HCT116 (cell line): ENCODE results near the gene SYCP2. TPM values are rescaled to one million over a fixed set of nuclear protein-coding genes. Genes with fewer than 3 reads are reported as not detected.

Experiments
- ATAC-seq: fragments of 200-7000 bp; cut with Tn5 transposase; 2 replicates; pipeline ENCODE4 v1.9.1; 2020; ENCODE audit warnings: mild to moderate bottlenecking, moderate library complexity
- BruUV-seq: library from RNA; stranded (reverse); fragments of 400-500 nt; replicated peaks from 2 replicates; lab custom pipeline; 2021; lab: Mats Ljungman, UMichigan
- CTCF ChIA-PET: fragments of 300-600 bp; sonication (Branson Sonifier 250); formaldehyde crosslinking; loops from one replicate; lab custom pipeline; 2021; ENCODE audit warnings: antibody characterized with exemption; lab: Charles Lee
- POLR2A ChIA-PET: fragments of 300-600, 350-600 bp; sonication (Branson Sonifier 250); formaldehyde crosslinking; loops from one replicate; lab custom pipeline; 2021; ENCODE audit warnings: antibody characterized with exemption; lab: Charles Lee
- RAD21 ChIA-PET, 2 experiments: fragments of 300-600 bp; sonication (Branson Sonifier 250); formaldehyde crosslinking; loops; one replicate each; lab custom pipeline; 2023; ENCODE audit warnings: low total read pairs in 2 of 2; ENCODE audit not compliant: uncharacterized antibody in 2 of 2, unreplicated experiment in 2 of 2, low non-redundant PET in 1 of 2; lab: Charles Lee
- DNase-seq: peaks from one replicate; pipeline ENCODE4 v3.0.0-alpha.2; 2010; ENCODE audit warnings: low read depth, low spot score
- H2AFZ ChIP-seq: fragments of 200-600 bp; shearing (Covaris generic), sonication (generic); 2 replicates; pipeline ENCODE4 v1.6.1; 2017; ENCODE audit warnings: low read depth, mixed run types, mixed read lengths, antibody characterized with exemption, low read length; ENCODE audit not compliant: poor library complexity, severe bottlenecking
- H3K27ac ChIP-seq: 2 replicates; pipeline ENCODE4 v1.5.1; 2012; ENCODE audit warnings: low read depth, low read length
- H3K27me3 ChIP-seq: fragments of 200-600 bp; sonication (generic); 2 replicates; pipeline ENCODE4 v1.6.1; 2016; ENCODE audit warnings: mixed run types, low read length, mixed read lengths; ENCODE audit not compliant: insufficient read depth
- H3K36me3 ChIP-seq, 2 experiments: fragments of 200-500 bp in 1 of 2; fragments of 200-600 bp in 1 of 2; sonication (Bioruptor generic) in 1 of 2; sonication (generic) in 1 of 2; 2 replicates each; pipeline versions ENCODE4 v1.5.1 to v1.6.1; 2014 to 2016; ENCODE audit warnings: low read length in 2 of 2, inconsistent platforms in 1 of 2, mixed read lengths in 1 of 2, mixed run types in 1 of 2; ENCODE audit not compliant: insufficient read depth in 2 of 2, control insufficient read depth in 1 of 2
- H3K4me1 ChIP-seq, 2 experiments: fragments of 200-600 bp in 1 of 2; sonication (generic) in 1 of 2; 2 replicates each; pipeline versions ENCODE4 v1.5.1 to v1.6.1; 2012 to 2017; ENCODE audit warnings: low read length in 2 of 2, inconsistent platforms in 1 of 2, mild to moderate bottlenecking in 1 of 2, mixed read lengths in 1 of 2, mixed run types in 1 of 2, moderate library complexity in 1 of 2; ENCODE audit not compliant: insufficient read depth in 2 of 2, control insufficient read depth in 1 of 2
- H3K4me2 ChIP-seq: fragments of 200-600 bp; sonication (generic); 2 replicates; pipeline ENCODE4 v1.6.1; 2017; ENCODE audit warnings: mixed run types, low read length, mixed read lengths
- H3K4me3 ChIP-seq, 2 experiments: fragments of 200-600 bp in 1 of 2; sonication (generic) in 1 of 2; replicated peaks in 1 of 2; 2 replicates each; pipeline ENCODE4 v1.5.1; 2011 to 2016; ENCODE audit warnings: low read length in 2 of 2, control low read depth in 1 of 2, low read depth in 1 of 2, mild to moderate bottlenecking in 1 of 2, mixed read lengths in 1 of 2, mixed run types in 1 of 2
- H3K79me2 ChIP-seq: fragments of 200-600 bp; sonication (generic); 2 replicates; pipeline ENCODE4 v1.6.1; 2017; ENCODE audit warnings: mild to moderate bottlenecking, mixed run types, low read length, moderate library complexity, mixed read lengths; ENCODE audit not compliant: insufficient read depth
- H3K9ac ChIP-seq: fragments of 200-600 bp; sonication (generic); 2 replicates; pipeline ENCODE4 v1.6.1; 2016; ENCODE audit warnings: low read length, mixed read lengths
- H3K9me2 ChIP-seq: fragments of 200-600 bp; sonication (generic), shearing (Covaris generic); 2 replicates; pipeline ENCODE4 v1.6.1; 2017; ENCODE audit warnings: mixed run types, mild to moderate bottlenecking, moderate library complexity; ENCODE audit not compliant: insufficient read depth
- H3K9me3 ChIP-seq, 2 experiments: fragments of 200-500 bp in 1 of 2; fragments of 200-600 bp in 1 of 2; sonication (Bioruptor generic) in 1 of 2; sonication (generic) in 1 of 2; 2 replicates each; pipeline ENCODE4 v1.6.1; 2014 to 2017; ENCODE audit warnings: low read length in 2 of 2, mixed read lengths in 2 of 2, inconsistent platforms in 1 of 2, low read depth in 1 of 2, mild to moderate bottlenecking in 1 of 2, mixed run types in 1 of 2, moderate library complexity in 1 of 2; ENCODE audit not compliant: control insufficient read depth in 1 of 2, insufficient read depth in 1 of 2
- H4K20me1 ChIP-seq: fragments of 200-600 bp; sonication (generic), shearing (Covaris generic); 2 replicates; pipeline ENCODE4 v1.6.1; 2017; ENCODE audit warnings: mixed run types, mild to moderate bottlenecking, moderate library complexity; ENCODE audit not compliant: insufficient read depth
- CEBPB ChIP-seq: IDR thresholded peaks from 2 replicates; pipeline ENCODE4 v1.6.1; 2012; ENCODE audit warnings: low read depth
- EGR1 ChIP-seq: IDR thresholded peaks from 2 replicates; pipeline ENCODE4 v1.6.1; 2012; ENCODE audit warnings: low read depth
- EZH2 ChIP-seq: fragments of 200-600 bp; sonication (generic); IDR thresholded peaks from 2 replicates; pipeline ENCODE4 v1.6.1; 2017; ENCODE audit warnings: antibody characterized with exemption, mixed run types
- FOSL1 ChIP-seq: IDR thresholded peaks from 2 replicates; pipeline ENCODE4 v1.6.1; 2012; ENCODE audit warnings: low read depth
- POLR2A ChIP-seq: IDR thresholded peaks from 2 replicates; pipeline ENCODE4 v1.7.0; 2011; ENCODE audit warnings: borderline replicate concordance; ENCODE audit not compliant: insufficient read depth, insufficient read length; ENCODE audit errors: extremely low read depth
- POLR2AphosphoS5 ChIP-seq: IDR thresholded peaks from 2 replicates; pipeline ENCODE4 v1.6.1; 2011; ENCODE audit warnings: mild to moderate bottlenecking, low read depth, low read length, moderate library complexity
- RAD21 ChIP-seq: IDR thresholded peaks from 2 replicates; pipeline ENCODE4 v1.6.1; 2012; ENCODE audit warnings: low read depth, mild to moderate bottlenecking
- SIN3A ChIP-seq: IDR thresholded peaks from 2 replicates; pipeline ENCODE4 v1.6.1; 2012; ENCODE audit warnings: low read depth
- SP1 ChIP-seq: IDR thresholded peaks from 2 replicates; pipeline ENCODE4 v1.6.1; 2012; ENCODE audit warnings: low read depth
- SRF ChIP-seq: IDR thresholded peaks from 2 replicates; pipeline ENCODE4 v1.6.1; 2012; ENCODE audit warnings: low read depth
- TCF7L2 ChIP-seq: IDR thresholded peaks from 2 replicates; pipeline ENCODE4 v1.7.0; 2011; ENCODE audit warnings: borderline replicate concordance, inconsistent platforms; ENCODE audit not compliant: insufficient read depth, insufficient read length; ENCODE audit errors: extremely low read depth
- YY1 ChIP-seq: IDR thresholded peaks from 2 replicates; pipeline ENCODE4 v1.6.1; 2011; ENCODE audit warnings: low read length, low read depth, moderate library complexity, mild to moderate bottlenecking; ENCODE audit not compliant: insufficient replicate concordance; ENCODE audit errors: extremely low read depth
- ZFX ChIP-seq: fragments of 450-650 bp; IDR thresholded peaks from 2 replicates; pipeline ENCODE4 v1.6.1; 2017
- ZNF274 ChIP-seq: fragments of 200-500 bp; sonication (Bioruptor generic); IDR thresholded peaks from 2 replicates; pipeline ENCODE4 v1.6.1; 2014; ENCODE audit warnings: mild to moderate bottlenecking, low read depth, low read length, inconsistent platforms
- intact Hi-C: fragments of 100-400 bp; cut with micrococcal nuclease; formaldehyde crosslinking; loops from 2 replicates; pipeline ENCODE4 v1.10.0; 2022
- total RNA-seq: library from RNA; stranded (reverse); gene quantifications from one replicate; pipeline ENCODE4 v1.2.1, GENCODE V29; 2021; ENCODE audit not compliant: unreplicated experiment
- TF ChIP-seq, protein P1 (sequence below): IDR thresholded peaks from 2 replicates; pipeline ENCODE4 v1.6.1; 2012
- TF ChIP-seq, protein P2 (sequence below), 3 experiments: fragments of 200-600 bp in 1 of 3; sonication (generic) in 1 of 3; IDR thresholded peaks in 2 of 3; conservative IDR thresholded peaks in 1 of 3; 2 replicates each; pipeline ENCODE4 v1.5.1; 2012 to 2017; ENCODE audit warnings: low read depth in 2 of 3, low read length in 2 of 3, antibody characterized with exemption in 1 of 3, borderline replicate concordance in 1 of 3, control low read depth in 1 of 3, mild to moderate bottlenecking in 1 of 3, mixed read lengths in 1 of 3, mixed run types in 1 of 3, moderate library complexity in 1 of 3; ENCODE audit not compliant: insufficient read depth in 1 of 3
- TF ChIP-seq, protein P3 (sequence below): IDR thresholded peaks from 2 replicates; pipeline ENCODE4 v1.6.1; 2012

The SYCP2 gene
- total RNA-seq, 1 experiment from 2014 or later = 0.59 TPM

DNA sequence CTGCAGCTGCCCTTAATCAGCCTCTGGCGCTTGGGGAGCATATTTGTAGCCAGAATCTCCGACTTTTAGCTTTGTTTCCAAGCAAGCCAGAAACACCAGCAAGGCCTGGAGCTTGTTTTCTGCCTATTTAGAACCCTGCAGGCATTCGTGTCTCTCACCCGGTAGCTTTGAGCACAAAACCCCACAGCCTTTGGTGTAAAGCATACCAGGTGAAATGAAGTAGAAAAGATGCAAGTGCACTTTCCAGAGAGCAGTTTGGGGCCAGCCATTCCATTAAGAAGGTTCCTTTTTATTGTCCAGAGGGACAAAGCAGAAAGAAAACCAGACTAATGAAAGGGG, 7.5 kb upstream of the SYCP2 start:
- peak overlapping the region; percentile 82 for H3K9ac ChIP-seq
- ChIA-PET POLR2A (interaction anchor here (1.1 to 1.2 kb wide), 3 partner anchors 12 to 77 kb away, joined by 3 to 9 read pairs (median 3); no protein-coding TSS in a partner anchor), RAD21 (no interaction called here)
- peaks cover 0 to 9% of the 10 kb centered on the region in 2 experiments; a peak in 2 of 4 replicates for H3K4me1 ChIP-seq
- intact Hi-C loops = no loop called here
- H3K4me3 ChIP-seq = peak overlapping the region; percentile 77 to 82
- H4K20me1 ChIP-seq = no peaks in the 10 kb centered on the region
- H3K4me2 ChIP-seq = peak overlapping the region; percentile 91
- no peak for TF ChIP-seq TCF7L2
- TF ChIP-seq, protein P1, sequence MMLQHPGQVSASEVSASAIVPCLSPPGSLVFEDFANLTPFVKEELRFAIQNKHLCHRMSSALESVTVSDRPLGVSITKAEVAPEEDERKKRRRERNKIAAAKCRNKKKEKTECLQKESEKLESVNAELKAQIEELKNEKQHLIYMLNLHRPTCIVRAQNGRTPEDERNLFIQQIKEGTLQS = no peak
- TF ChIP-seq POLR2AphosphoS5 = no peak
- TF ChIP-seq EGR1 = no peak
- TF ChIP-seq ZNF274 = no peak
- no peak for TF ChIP-seq FOSL1
- TF ChIP-seq EZH2 = no peak
- no peak for TF ChIP-seq YY1
- no peak for TF ChIP-seq POLR2A
- TF ChIP-seq SIN3A = no peak; the same call in 1 of the 2 replicates
- TF ChIP-seq SP1 = no peak
- TF ChIP-seq, protein P2, sequence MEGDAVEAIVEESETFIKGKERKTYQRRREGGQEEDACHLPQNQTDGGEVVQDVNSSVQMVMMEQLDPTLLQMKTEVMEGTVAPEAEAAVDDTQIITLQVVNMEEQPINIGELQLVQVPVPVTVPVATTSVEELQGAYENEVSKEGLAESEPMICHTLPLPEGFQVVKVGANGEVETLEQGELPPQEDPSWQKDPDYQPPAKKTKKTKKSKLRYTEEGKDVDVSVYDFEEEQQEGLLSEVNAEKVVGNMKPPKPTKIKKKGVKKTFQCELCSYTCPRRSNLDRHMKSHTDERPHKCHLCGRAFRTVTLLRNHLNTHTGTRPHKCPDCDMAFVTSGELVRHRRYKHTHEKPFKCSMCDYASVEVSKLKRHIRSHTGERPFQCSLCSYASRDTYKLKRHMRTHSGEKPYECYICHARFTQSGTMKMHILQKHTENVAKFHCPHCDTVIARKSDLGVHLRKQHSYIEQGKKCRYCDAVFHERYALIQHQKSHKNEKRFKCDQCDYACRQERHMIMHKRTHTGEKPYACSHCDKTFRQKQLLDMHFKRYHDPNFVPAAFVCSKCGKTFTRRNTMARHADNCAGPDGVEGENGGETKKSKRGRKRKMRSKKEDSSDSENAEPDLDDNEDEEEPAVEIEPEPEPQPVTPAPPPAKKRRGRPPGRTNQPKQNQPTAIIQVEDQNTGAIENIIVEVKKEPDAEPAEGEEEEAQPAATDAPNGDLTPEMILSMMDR (IDR thresholded peaks at IDR 0.05 in 2 of 3, conservative IDR thresholded peaks at IDR 0.05 in 1 of 3; ENCODE audit: borderline replicate concordance in 1 of 3, insufficient read depth in 1 of 3, low read depth in 2 of 3, low read length in 2 of 3) = no peak
- no peak for TF ChIP-seq ZFX
- TF ChIP-seq SRF = no peak
- no peak for TF ChIP-seq CEBPB
- TF ChIP-seq, protein P3, sequence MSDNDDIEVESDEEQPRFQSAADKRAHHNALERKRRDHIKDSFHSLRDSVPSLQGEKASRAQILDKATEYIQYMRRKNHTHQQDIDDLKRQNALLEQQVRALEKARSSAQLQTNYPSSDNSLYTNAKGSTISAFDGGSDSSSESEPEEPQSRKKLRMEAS = no peak
- TF ChIP-seq RAD21 = no peak
- TF ChIP-seq, all 23 proteins: peak for 0
- H3K9me3 ChIP-seq = no peaks in the 10 kb centered on the region
- CTCF ChIA-PET = interaction anchor here (1.2 to 2.3 kb wide), 4 partner anchors 14 to 109 kb away, joined by 4 to 9 read pairs (median 6); partner anchors contain the start of gene CDH26
- ATAC-seq (no peak; the same call in 1 of the 2 replicates), DNase-seq (no peak)
- no peaks in the 10 kb centered on the region for H3K79me2 ChIP-seq
- TSS peak; percentile 53 for BruUV-seq
- peak overlapping the region; percentile 77 for H2AFZ ChIP-seq
- peaks cover 6 to 14% of the 10 kb centered on the region in 2 experiments for H3K36me3 ChIP-seq
- peak overlapping the region; percentile 97 for H3K27ac ChIP-seq
- H3K27me3 ChIP-seq = no peaks in the 10 kb centered on the region
- no peaks in the 10 kb centered on the region for H3K9me2 ChIP-seq
